Measurements from ENCODE around the gene ATAD3B. TPM values are rescaled to one million over a fixed set of nuclear protein-coding genes. Genes with fewer than 3 reads are reported as not detected.

The ATAD3B gene
- total and polyA plus RNA-seq, 2 of the 13 experiments (the other 11 are each of a cell fraction or from before 2014, with no cell fraction given), result 9.6 to 31.1 TPM

- TF ChIP-seq KIAA2018 (CRISPR knock-in tag; IDR thresholded peaks at IDR 0.05; ENCODE audit: borderline replicate concordance), result no peak
- no peak for TF ChIP-seq ZNF10 (CRISPR knock-in tag; IDR thresholded peaks at IDR 0.05; ENCODE audit: borderline replicate concordance, low read depth)
- TF ChIP-seq YEATS2 (CRISPR knock-in tag; IDR thresholded peaks at IDR 0.05; ENCODE audit: borderline replicate concordance), result peak; percentile 65; the same call in 1 of the 2 replicates
- TF ChIP-seq, protein P1, sequence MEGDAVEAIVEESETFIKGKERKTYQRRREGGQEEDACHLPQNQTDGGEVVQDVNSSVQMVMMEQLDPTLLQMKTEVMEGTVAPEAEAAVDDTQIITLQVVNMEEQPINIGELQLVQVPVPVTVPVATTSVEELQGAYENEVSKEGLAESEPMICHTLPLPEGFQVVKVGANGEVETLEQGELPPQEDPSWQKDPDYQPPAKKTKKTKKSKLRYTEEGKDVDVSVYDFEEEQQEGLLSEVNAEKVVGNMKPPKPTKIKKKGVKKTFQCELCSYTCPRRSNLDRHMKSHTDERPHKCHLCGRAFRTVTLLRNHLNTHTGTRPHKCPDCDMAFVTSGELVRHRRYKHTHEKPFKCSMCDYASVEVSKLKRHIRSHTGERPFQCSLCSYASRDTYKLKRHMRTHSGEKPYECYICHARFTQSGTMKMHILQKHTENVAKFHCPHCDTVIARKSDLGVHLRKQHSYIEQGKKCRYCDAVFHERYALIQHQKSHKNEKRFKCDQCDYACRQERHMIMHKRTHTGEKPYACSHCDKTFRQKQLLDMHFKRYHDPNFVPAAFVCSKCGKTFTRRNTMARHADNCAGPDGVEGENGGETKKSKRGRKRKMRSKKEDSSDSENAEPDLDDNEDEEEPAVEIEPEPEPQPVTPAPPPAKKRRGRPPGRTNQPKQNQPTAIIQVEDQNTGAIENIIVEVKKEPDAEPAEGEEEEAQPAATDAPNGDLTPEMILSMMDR (CRISPR knock-in tag; IDR thresholded peaks at IDR 0.05), result peak; percentile 31
- peak; percentile 93 for TF ChIP-seq ZXDC (CRISPR knock-in tag; IDR thresholded peaks at IDR 0.05)
- no peak for TF ChIP-seq NR0B2 (CRISPR knock-in tag; IDR thresholded peaks at IDR 0.05)
- TF ChIP-seq POLR2AphosphoS2 (IDR thresholded peaks at IDR 0.05; ENCODE audit: low read depth, low read length), result no peak
- TF ChIP-seq NR2F2 (IDR thresholded peaks at IDR 0.05; ENCODE audit: borderline replicate concordance, low read depth), result no peak
- no peak for TF ChIP-seq ZNF740 (CRISPR knock-in tag; IDR thresholded peaks at IDR 0.05)
- TF ChIP-seq ZNF503 (CRISPR knock-in tag; IDR thresholded peaks at IDR 0.05), result peak; percentile 84
- TF ChIP-seq, protein P2, sequence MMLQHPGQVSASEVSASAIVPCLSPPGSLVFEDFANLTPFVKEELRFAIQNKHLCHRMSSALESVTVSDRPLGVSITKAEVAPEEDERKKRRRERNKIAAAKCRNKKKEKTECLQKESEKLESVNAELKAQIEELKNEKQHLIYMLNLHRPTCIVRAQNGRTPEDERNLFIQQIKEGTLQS (CRISPR knock-in tag; IDR thresholded peaks at IDR 0.05), result no peak
Observed at GRCh38 chr1:1432951-1433803, 38.4 kb upstream of the ATAD3B start (continued).
